HepG2 (cell line): Measurements from ENCODE around the gene ZMIZ1. TPM values are rescaled to one million over a fixed set of nuclear protein-coding genes. Genes with fewer than 3 reads are reported as not detected.
A peak's percentile ranks its signal among the peaks of the same experiment; 100 is the strongest.

Experiments used
- AKAP8 ChIP-seq: sonication (generic); formaldehyde crosslinking; IDR thresholded peaks from 2 replicates; pipeline ENCODE4 v1.5.1; 2020; ENCODE audit warnings: mild to moderate bottlenecking, missing genetic modification reagents
- ARNTL ChIP-seq: sonication (generic); formaldehyde crosslinking; IDR thresholded peaks from 2 replicates; pipeline ENCODE4 v1.4.0; 2020; ENCODE audit warnings: mild to moderate bottlenecking, missing genetic modification reagents
- CC2D1A ChIP-seq: sonication (generic); formaldehyde crosslinking; IDR thresholded peaks from 2 replicates; pipeline ENCODE4 v1.8.1; 2023; ENCODE audit warnings: mild to moderate bottlenecking, missing genetic modification reagents
- CENPX ChIP-seq: sonication (generic); formaldehyde crosslinking; IDR thresholded peaks from 2 replicates; pipeline ENCODE4 v1.9.0; 2021; ENCODE audit warnings: mild to moderate bottlenecking, missing genetic modification reagents, moderate library complexity
- HDAC6 ChIP-seq: fragments of 200-600 bp; sonication (generic); IDR thresholded peaks from 2 replicates; pipeline ENCODE4 v1.7.0; 2017; ENCODE audit warnings: mild to moderate bottlenecking, antibody characterized with exemption, low read length, low read depth
- HNF4A ChIP-seq: sonication (generic); formaldehyde crosslinking; IDR thresholded peaks from 2 replicates; pipeline ENCODE4 v1.4.0; 2020; ENCODE audit warnings: missing genetic modification reagents
- NCOA5 ChIP-seq: sonication (generic); formaldehyde crosslinking; IDR thresholded peaks from 2 replicates; pipeline ENCODE4 v1.4.0; 2020; ENCODE audit warnings: missing genetic modification reagents
- PAX8 ChIP-seq: sonication (generic); formaldehyde crosslinking; IDR thresholded peaks from 2 replicates; pipeline ENCODE4 v1.8.0; 2022; ENCODE audit warnings: mild to moderate bottlenecking, missing genetic modification reagents, borderline replicate concordance
- PRMT3 ChIP-seq: sonication (generic); formaldehyde crosslinking; IDR thresholded peaks from 2 replicates; pipeline ENCODE4 v1.8.1; 2022; ENCODE audit warnings: low read depth, mild to moderate bottlenecking, moderate library complexity, missing genetic modification reagents, borderline replicate concordance
- RARA ChIP-seq: IDR thresholded peaks from 2 replicates; pipeline ENCODE4 v1.6.1; 2016; ENCODE audit warnings: missing genetic modification reagents, missing compliant biosample characterization
- RARG ChIP-seq: sonication (generic); formaldehyde crosslinking; IDR thresholded peaks from 2 replicates; pipeline ENCODE4 v1.4.0; 2020; ENCODE audit warnings: low read depth, mild to moderate bottlenecking, missing genetic modification reagents
- RFX3 ChIP-seq: IDR thresholded peaks from 2 replicates; pipeline ENCODE4 v1.6.1; 2016; ENCODE audit warnings: missing biosample characterization, missing genetic modification reagents
- SRSF1 ChIP-seq: fragments of 200-400 bp; formaldehyde crosslinking; optimal IDR thresholded peaks from 2 replicates; pipeline ENCODE3; 2017; ENCODE audit warnings: mild to moderate bottlenecking, low read depth, low read length, moderate library complexity
- TAF1 ChIP-seq: sonication (generic); formaldehyde crosslinking; IDR thresholded peaks from 2 replicates; pipeline ENCODE4 v1.4.0; 2020; ENCODE audit warnings: missing genetic modification reagents
- TBL1XR1 ChIP-seq: fragments of 150-350 bp; IDR thresholded peaks from 2 replicates; pipeline ENCODE4 v1.6.1; 2014; ENCODE audit warnings: borderline replicate concordance, low read length; ENCODE audit not compliant: partially characterized antibody
- THAP11 ChIP-seq: IDR thresholded peaks from 2 replicates; pipeline ENCODE4 v1.6.1; 2016; ENCODE audit warnings: missing biosample characterization, missing genetic modification reagents
- ZBTB42 ChIP-seq: sonication (generic); formaldehyde crosslinking; IDR thresholded peaks from 2 replicates; pipeline ENCODE4 v1.5.0; 2020; ENCODE audit warnings: mild to moderate bottlenecking, missing genetic modification reagents
- ZNF124 ChIP-seq: sonication (generic); formaldehyde crosslinking; IDR thresholded peaks from 2 replicates; pipeline ENCODE4 v1.4.0; 2020; ENCODE audit warnings: missing genetic modification reagents
- ZNF180 ChIP-seq: sonication (generic); formaldehyde crosslinking; IDR thresholded peaks from 2 replicates; pipeline ENCODE4 v1.4.0; 2020; ENCODE audit warnings: low read depth, missing genetic modification reagents, borderline replicate concordance
- ZNF235 ChIP-seq: sonication (generic); formaldehyde crosslinking; IDR thresholded peaks from 2 replicates; pipeline ENCODE4 v1.8.1; 2023; ENCODE audit warnings: mild to moderate bottlenecking, missing genetic modification reagents, borderline replicate concordance
- ZNF260 ChIP-seq: sonication (generic); formaldehyde crosslinking; IDR thresholded peaks from 2 replicates; pipeline ENCODE4 v1.4.0; 2020; ENCODE audit warnings: missing genetic modification reagents, low read depth, mild to moderate bottlenecking, borderline replicate concordance
- ZNF484 ChIP-seq: sonication (generic); formaldehyde crosslinking; IDR thresholded peaks from 2 replicates; pipeline ENCODE4 v1.5.1; 2020; ENCODE audit warnings: mild to moderate bottlenecking, low read depth, missing genetic modification reagents, borderline replicate concordance
- ZNF543 ChIP-seq: sonication (generic); formaldehyde crosslinking; IDR thresholded peaks from 2 replicates; pipeline ENCODE4 v1.4.0; 2020; ENCODE audit warnings: mild to moderate bottlenecking, missing genetic modification reagents
- ZNF577 ChIP-seq: sonication (generic); formaldehyde crosslinking; IDR thresholded peaks from 2 replicates; pipeline ENCODE4 v1.4.0; 2020; ENCODE audit warnings: mild to moderate bottlenecking, low read depth, missing genetic modification reagents, borderline replicate concordance
- ZNF615 ChIP-seq: sonication (generic); formaldehyde crosslinking; IDR thresholded peaks from 2 replicates; pipeline ENCODE4 v1.5.0; 2020; ENCODE audit warnings: mild to moderate bottlenecking, missing genetic modification reagents, borderline replicate concordance
- ZNF678 ChIP-seq: sonication (generic); formaldehyde crosslinking; IDR thresholded peaks from 2 replicates; pipeline ENCODE4 v1.4.0; 2020; ENCODE audit warnings: mild to moderate bottlenecking, missing genetic modification reagents
- ZNF709 ChIP-seq: sonication (generic); formaldehyde crosslinking; IDR thresholded peaks from 2 replicates; pipeline ENCODE4 v1.5.0; 2020; ENCODE audit warnings: mild to moderate bottlenecking, missing genetic modification reagents
- polyA plus RNA-seq, 8 experiments: library from polyadenylated mRNA; depleted of rRNA in 3 of 8; stranded (reverse) in 7 of 8; unstranded in 1 of 8; fragments of >200 nt; fragmentation: Illumina TruSeq in 4 of 8; extraction: Trizol in 4 of 8; gene quantifications; 2 replicates each; pipeline versions ENCODE4 v1.2.1 to v1.2.3, GENCODE V29; 2011 to 2016; ENCODE audit warnings: low read depth in 4 of 8, missing spikeins in 1 of 8, mixed read lengths in 1 of 8; ENCODE audit not compliant: insufficient read depth in 1 of 8
- total RNA-seq, 5 experiments: library from RNA; depleted of rRNA; stranded (reverse); fragments of >200 nt; fragmentation: Illumina TruSeq; extraction: Trizol; gene quantifications; 2 replicates each; pipeline ENCODE4 v1.2.3, GENCODE V29; 2016; ENCODE audit warnings: low read depth in 1 of 5
- TF ChIP-seq, protein P1 (sequence below): sonication (generic); formaldehyde crosslinking; IDR thresholded peaks from 2 replicates; pipeline ENCODE4 v1.4.0; 2020; ENCODE audit warnings: mild to moderate bottlenecking, low read depth, missing genetic modification reagents
- TF ChIP-seq, protein P2 (sequence below): sonication (generic); formaldehyde crosslinking; IDR thresholded peaks from 2 replicates; pipeline ENCODE4 v1.8.0; 2022; ENCODE audit warnings: missing genetic modification reagents, low read depth, mild to moderate bottlenecking, borderline replicate concordance
- TF ChIP-seq, protein P3 (sequence below): sonication (generic); IDR thresholded peaks from 2 replicates; pipeline ENCODE4 v1.6.1; 2016; ENCODE audit warnings: low read depth, borderline replicate concordance

The ZMIZ1 gene
- total and polyA plus RNA-seq, 2 of the 13 experiments (the other 11 are each of a cell fraction or from before 2014, with no cell fraction given) = 5.3 to 10.2 TPM

DNA sequence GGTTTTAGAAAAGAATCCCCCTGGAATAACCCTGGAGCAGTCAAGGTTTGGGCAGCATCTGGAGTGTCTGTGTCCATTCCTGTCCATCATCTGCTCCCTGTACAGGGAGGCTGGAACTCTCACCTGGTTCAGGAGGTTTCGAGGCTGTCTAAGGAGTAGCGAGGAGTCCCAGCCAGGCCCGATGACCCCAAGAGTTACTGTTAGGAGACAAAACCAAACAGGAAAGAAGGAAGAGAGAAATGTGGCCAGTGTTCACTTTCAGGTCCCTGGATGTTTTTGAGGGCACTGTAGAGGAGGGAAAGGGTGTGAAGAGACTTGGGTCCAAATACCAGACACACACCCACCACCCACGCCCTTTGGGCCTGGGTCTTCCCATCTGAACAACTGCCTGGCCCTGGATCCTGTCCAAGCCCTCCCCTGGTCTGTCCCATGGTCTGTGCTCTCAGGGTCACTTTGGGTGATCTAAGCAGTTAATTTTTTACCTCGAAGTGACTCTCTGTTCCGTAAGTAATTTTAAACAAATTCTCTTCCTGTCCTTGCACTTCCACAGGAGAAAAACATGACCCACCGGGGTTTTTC, 117.1 kb downstream of the ZMIZ1 start (continued):
- TF ChIP-seq SRSF1 (no peak), ZNF577 (CRISPR knock-in tag) (no peak), AKAP8 (CRISPR knock-in tag) (no peak), PAX8 (CRISPR knock-in tag) (no peak), PRMT3 (no peak), RARG (CRISPR knock-in tag) (no peak), CENPX (CRISPR knock-in tag) (no peak), ZNF180 (CRISPR knock-in tag) (no peak), HNF4A (CRISPR knock-in tag) (peak; percentile 91), ZNF709 (no peak), ZNF615 (CRISPR knock-in tag) (no peak), RFX3 (CRISPR knock-in tag) (no peak), RARA (CRISPR knock-in tag) (peak; percentile 65), NCOA5 (no peak), THAP11 (CRISPR knock-in tag) (peak; percentile 54), ZNF678 (CRISPR knock-in tag) (no peak), ZNF124 (CRISPR knock-in tag) (0 out of 2 replicates have a peak, but pooled peaks have one; percentile 9), TBL1XR1 (no peak), ZNF543 (CRISPR knock-in tag) (no peak), ZNF484 (CRISPR knock-in tag) (no peak), ARNTL (CRISPR knock-in tag) (0 out of 2 replicates have a peak, but pooled peaks have one; percentile 36), CC2D1A (CRISPR knock-in tag) (no peak), HDAC6 (no peak), TAF1 (no peak), ZNF235 (CRISPR knock-in tag) (no peak), ZBTB42 (CRISPR knock-in tag) (no peak), ZNF260 (CRISPR knock-in tag) (no peak)
- TF ChIP-seq, protein P1, sequence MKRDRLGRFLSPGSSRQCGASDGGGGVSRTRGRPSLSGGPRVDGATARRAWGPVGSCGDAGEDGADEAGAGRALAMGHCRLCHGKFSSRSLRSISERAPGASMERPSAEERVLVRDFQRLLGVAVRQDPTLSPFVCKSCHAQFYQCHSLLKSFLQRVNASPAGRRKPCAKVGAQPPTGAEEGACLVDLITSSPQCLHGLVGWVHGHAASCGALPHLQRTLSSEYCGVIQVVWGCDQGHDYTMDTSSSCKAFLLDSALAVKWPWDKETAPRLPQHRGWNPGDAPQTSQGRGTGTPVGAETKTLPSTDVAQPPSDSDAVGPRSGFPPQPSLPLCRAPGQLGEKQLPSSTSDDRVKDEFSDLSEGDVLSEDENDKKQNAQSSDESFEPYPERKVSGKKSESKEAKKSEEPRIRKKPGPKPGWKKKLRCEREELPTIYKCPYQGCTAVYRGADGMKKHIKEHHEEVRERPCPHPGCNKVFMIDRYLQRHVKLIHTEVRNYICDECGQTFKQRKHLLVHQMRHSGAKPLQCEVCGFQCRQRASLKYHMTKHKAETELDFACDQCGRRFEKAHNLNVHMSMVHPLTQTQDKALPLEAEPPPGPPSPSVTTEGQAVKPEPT (CRISPR knock-in tag) = no peak
- TF ChIP-seq, protein P2, sequence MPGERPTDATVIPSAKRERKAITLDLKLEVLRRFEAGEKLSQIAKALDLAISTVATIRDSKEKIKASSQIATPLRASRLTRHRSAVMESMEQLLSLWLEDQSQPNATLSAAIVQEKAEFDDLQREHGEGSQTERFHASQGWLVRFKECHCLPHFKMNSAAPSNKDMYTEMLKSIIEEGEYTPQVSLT = no peak
- TF ChIP-seq, protein P3, sequence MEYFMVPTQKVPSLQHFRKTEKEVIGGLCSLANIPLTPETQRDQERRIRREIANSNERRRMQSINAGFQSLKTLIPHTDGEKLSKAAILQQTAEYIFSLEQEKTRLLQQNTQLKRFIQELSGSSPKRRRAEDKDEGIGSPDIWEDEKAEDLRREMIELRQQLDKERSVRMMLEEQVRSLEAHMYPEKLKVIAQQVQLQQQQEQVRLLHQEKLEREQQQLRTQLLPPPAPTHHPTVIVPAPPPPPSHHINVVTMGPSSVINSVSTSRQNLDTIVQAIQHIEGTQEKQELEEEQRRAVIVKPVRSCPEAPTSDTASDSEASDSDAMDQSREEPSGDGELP = no peak
